COR-L47 (cell line): ENCODE results near the gene CDK17.

ENCODE experiments used
- DNase-seq: peaks from one replicate; lab custom pipeline; 2025; lab: John Stamatoyannopoulos, UW

The CDK17 gene

GRCh38 chr12:96315741-96316481 lies 84.3 kb downstream of the CDK17 start:
- peak; percentile 2 for DNase-seq

- no peak for DNase-seq
Observed at GRCh38 chr12:96314723-96315122, 85.5 kb downstream of the CDK17 start.

- no peak for DNase-seq
Observed at GRCh38 chr12:96313606-96314005, 86.6 kb downstream of the CDK17 start.

GRCh38 chr12:96311191-96311590 lies 89.0 kb downstream of the CDK17 start:
- DNase-seq, result no peak

GRCh38 chr12:96310067-96310466 lies 90.2 kb downstream of the CDK17 start:
- no peak for DNase-seq

GRCh38 chr12:96308881-96309280 lies 91.4 kb downstream of the CDK17 start:
- no peak for DNase-seq

GRCh38 chr12:96305665-96306064 lies 94.6 kb downstream of the CDK17 start:
- DNase-seq, result no peak

- peak; percentile 13 for DNase-seq
Observed at GRCh38 chr12:96303653-96304052, 96.6 kb downstream of the CDK17 start.

- DNase-seq, result peak; percentile 1
Observed at GRCh38 chr12:96302687-96303310, 97.4 kb downstream of the CDK17 start.

GRCh38 chr12:96301732-96302131 lies 98.5 kb downstream of the CDK17 start:
- DNase-seq, result no peak

- no peak for DNase-seq
Observed at GRCh38 chr12:96300064-96300463, 100.2 kb downstream of the CDK17 start.

GRCh38 chr12:96297504-96297903 lies 102.7 kb downstream of the CDK17 start:
- DNase-seq, result no peak

- no peak for DNase-seq
Observed at GRCh38 chr12:96295532-96296160, 104.6 kb downstream of the CDK17 start.

GRCh38 chr12:96294831-96295230 lies 105.4 kb downstream of the CDK17 start:
- DNase-seq, result no peak

- DNase-seq, result no peak
Observed at GRCh38 chr12:96293093-96293492, 107.1 kb downstream of the CDK17 start.

GRCh38 chr12:96289067-96289466 lies 111.2 kb downstream of the CDK17 start:
- DNase-seq, result no peak

GRCh38 chr12:96285158-96285557 lies 115.1 kb downstream of the CDK17 start:
- DNase-seq, result no peak

GRCh38 chr12:96274331-96274730 lies 125.9 kb downstream of the CDK17 start:
- no peak for DNase-seq

- no peak for DNase-seq
Observed at GRCh38 chr12:96271469-96272199, 128.6 kb downstream of the CDK17 start.

GRCh38 chr12:96266238-96266637 lies 134.0 kb downstream of the CDK17 start:
- DNase-seq, result no peak

GRCh38 chr12:96265836-96266235 lies 134.4 kb downstream of the CDK17 start:
- no peak for DNase-seq

- DNase-seq, result no peak
Observed at GRCh38 chr12:96265400-96265799, 134.8 kb downstream of the CDK17 start.
